GM19467 (cell line): Measurements from ENCODE around the gene ZBTB7A.
"Not testable (repeated sequence)": the region's sequence is repeated elsewhere in the genome, so short reads cannot be mapped to it uniquely, and the experiment has no call there.

Experiments used
- ATAC-seq: cut with Tn5 transposase; IDR thresholded peaks from one replicate; pipeline ENCODE4 v1.9.1; 2021; ENCODE audit warnings: mild to moderate bottlenecking, moderate library complexity; ENCODE audit not compliant: unreplicated experiment

The ZBTB7A gene

DNA sequence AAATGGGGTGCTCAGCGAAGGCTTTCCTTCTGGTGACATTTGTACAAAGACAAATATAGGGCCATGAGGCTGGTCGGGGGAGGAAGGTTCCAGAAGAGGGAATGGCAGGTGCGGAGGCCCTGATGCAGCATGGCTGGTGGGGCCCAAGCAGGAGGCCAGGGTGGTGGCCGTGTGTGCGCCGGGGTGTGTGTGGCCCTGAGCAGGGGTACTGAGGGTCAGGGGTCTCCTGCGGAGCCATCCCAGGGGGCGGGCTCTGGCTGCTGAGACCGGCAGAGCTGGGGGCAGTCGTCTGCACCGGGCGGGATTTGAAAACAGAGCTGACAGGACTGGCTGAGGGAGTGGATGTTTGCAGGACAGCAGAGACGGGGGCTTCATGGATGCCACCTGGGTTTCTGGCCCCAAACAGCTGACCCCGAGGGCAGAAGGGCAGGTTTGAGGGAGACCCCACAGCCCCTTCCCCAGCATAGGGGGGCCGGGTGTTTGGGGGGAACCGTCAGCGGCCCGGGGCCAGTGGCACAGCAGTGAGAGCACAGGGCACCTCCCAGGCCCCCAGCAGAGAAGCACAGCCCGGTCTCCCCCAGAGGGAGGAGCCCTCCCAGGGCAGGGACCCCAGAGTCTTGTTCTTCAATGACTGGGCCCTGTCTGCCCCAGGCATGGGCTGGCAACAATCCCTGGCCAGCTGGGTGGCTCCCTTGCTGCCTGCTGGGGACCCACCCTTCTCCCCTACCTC lies 47.8 kb downstream of the ZBTB7A start:
- no peak for ATAC-seq

- ATAC-seq, result no peak
Observed at GRCh38 chr19:4018140-4018613, 48.5 kb downstream of the ZBTB7A start.

DNA sequence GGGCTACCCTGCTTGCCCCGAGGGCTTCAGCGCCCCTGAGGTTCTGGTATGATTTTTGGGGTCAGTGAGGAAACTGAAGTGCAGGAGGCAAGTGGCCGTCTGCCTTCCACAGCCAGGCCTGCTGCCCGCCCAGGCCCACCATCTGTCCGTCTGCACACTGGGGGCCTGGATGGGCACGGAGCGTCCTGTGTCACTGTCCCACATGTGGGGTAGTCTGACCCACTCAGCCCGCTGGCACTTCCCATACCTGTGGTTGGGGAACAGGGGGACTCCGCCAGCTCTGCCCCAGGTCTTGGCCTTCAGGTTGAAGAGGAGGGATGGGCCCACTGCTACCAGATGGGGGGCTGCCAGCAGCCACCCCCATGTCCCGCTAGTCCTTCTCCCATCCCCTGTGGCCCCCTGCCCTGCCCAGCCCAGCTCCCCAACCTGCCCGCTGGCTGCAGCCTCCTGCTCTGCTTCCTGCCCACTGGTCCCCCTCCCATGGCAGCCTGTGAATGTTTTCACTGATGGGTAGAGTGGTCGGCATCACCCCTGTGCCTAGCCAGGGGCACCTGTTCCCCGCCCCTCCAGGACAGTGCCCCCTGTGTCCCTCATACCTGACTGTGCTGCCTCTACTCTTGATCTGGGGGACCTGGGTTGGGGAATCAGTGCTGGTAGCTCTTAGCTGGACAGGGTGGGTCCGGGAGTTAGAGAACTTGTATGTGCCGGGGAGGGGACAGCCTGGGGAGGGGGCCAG lies 49.6 kb downstream of the ZBTB7A start:
- no peak for ATAC-seq

GRCh38 chr19:4016486-4016885 lies 50.2 kb downstream of the ZBTB7A start:
- ATAC-seq, result no peak

- ATAC-seq, result no peak
Observed at GRCh38 chr19:4015705-4016402, 50.8 kb downstream of the ZBTB7A start.

GRCh38 chr19:4014541-4015491 lies 51.9 kb downstream of the ZBTB7A start:
- ATAC-seq, result no peak

- no peak for ATAC-seq
Observed at GRCh38 chr19:4013886-4014540, 52.7 kb downstream of the ZBTB7A start.

DNA sequence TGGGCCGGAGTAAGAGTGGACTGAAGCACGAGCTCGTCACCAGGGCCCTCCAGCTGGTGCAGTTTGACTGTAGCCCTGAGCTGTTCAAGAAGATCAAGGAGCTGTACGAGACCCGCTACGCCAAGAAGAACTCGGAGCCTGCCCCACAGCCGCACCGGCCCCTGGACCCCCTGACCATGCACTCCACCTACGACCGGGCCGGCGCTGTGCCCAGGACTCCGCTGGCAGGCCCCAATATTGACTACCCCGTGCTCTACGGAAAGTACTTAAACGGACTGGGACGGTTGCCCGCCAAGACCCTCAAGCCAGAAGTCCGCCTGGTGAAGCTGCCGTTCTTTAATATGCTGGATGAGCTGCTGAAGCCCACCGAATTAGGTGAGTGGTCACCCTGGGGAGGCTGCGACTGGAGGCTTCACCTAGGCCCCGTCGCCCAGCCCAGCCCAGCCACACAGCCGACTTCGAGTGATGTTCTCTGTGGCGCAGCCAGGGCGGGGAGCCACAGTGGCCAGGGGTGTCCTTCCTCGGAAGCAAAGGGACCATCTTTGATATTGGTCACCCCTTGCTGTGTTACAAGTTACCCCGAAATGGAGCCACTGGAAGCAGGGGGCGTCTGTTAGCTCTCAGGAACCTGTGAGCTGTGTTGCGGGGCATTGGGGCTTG lies 53.6 kb downstream of the ZBTB7A start:
- no peak for ATAC-seq

DNA sequence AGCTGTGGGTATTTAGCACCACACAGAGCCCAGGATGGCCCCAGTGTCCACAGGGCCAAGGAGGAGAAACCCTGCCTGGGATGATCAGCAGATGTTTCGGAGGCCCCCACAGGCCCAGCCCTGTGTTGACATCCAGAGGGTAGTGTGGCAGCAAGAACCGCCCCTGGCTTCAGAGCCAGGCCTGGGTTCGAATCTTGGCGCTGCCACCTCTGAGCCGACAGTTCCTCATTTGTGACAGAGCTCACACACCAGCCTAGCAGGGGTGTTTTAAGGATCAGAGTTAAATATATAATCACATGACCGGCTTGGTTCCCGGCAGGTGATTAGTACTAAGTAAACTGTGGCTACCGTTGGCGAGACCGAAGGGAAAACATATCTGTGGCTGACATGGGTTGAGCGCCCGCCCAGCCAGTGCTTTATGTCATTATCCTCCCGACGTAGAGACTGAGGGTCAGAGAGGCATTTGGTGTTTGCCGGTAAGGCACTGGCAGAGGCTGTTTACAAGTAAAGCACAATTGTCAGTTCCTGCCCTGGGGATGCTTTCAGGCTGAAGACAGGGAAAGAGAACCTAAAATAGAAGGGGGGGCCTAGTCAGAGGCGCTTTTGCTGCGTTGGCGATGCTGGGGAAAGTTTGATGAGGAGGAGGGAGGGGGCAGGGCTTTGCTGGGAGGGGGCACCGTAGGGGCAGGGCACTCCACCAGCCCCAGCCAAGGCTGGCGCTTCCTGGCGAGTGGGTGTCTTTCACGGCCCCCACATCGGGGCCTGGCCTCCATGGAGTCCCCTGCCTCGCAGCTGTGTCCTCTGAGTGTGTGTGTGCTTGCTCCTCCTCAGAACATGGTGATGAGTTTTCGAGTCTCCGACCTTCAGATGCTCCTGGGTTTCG lies 54.4 kb downstream of the ZBTB7A start:
- ATAC-seq, result no peak

DNA sequence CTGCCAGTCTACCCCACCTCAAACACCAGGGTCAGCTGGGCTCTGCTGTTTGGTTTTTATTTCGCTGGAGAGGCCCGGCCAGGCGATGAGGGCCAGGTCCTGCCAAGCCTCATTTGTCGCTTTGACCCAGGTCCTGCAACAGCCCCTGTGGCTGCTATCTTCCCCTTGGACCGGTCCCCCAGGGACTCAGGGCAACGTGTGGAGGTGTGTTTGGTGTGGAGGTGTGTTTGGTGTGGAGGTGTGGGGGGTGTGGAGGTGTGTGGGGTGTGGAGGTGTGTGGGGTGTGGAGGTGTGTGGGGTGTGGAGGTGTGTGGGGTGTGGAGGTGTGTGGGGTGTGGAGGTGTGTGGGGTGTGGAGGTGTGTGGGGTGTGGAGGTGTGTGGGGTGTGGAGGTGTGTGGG lies 55.3 kb downstream of the ZBTB7A start:
- ATAC-seq, result not testable (repeated sequence)

GRCh38 chr19:4010808-4011110 lies 55.9 kb downstream of the ZBTB7A start:
- ATAC-seq, result no peak

DNA sequence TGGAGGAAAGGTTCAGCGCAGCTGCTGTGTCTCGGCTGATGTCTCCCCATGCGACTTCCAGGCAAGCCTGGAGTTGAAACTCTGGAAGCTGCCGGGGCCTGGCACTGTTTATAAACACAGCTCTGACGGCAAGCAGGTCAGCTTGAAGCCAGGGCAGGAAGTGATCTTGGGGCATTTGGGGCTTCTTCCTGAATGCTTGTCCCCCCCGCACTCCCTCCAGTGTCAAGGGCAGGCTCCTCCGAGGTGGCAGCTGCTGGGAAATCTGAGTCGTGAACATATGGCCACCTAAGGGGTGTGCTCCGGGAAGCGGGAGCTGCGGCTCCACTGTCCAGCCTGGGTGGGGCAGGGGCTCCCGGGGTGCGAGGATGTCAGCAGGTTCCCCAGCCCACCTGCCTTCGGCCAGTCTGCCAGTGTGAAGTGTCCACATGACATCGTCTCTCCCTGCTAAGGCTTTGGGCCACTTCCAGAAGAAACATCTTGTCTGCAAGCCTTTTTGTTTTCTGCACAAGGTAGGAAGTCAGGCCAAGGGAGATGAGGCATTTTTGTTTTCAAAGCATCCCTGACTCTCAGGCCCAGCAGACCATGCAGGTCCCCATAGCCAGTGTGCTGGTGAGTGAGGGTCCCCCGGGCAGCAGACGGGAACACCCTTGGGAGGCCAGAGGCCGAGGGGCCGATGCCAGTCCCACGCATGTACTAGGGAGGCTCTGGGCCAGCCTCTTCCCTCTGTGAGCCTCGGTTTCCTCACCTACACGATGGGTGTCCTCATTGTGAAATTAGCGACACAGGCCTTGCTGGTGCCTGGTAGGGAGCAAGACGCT lies 56.5 kb downstream of the ZBTB7A start:
- ATAC-seq, result no peak

DNA sequence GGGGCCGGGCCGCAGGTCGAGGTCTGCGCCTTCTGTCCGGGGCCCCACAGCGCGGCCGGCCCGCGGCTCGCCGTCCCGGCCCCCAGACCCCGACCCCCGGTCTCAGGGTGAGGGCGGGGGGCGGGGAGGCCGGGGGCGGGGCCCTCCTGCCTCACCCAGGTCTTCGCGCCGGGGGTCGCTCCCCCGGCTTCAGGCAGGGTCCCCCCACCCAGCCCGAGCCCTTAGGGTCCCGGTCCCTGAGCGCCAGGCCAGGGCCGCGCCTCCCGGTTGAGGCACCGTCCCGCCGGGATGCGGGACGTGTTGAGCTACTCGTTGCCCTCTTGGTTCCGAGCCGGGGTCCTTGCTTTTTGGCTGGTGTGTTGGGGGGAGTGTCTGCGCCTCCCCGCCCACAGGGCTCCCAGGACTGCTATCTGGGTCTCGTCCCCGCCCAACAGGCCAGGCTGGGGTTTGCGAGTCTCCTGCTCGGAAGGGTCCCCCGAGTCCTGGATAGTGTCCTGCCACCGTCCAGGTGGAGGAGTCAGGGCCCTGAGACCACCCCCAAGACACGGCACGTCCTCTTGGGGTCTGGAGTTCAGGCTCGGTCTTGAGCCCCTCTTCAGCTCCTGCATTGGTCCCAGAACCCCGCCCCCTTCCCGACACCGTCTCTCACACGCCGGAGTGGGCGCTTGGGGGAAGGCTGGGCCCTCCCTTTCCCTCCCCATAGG lies 58.7 kb downstream of the ZBTB7A start:
- ATAC-seq, result peak; percentile 8

GRCh38 chr19:4007021-4007835 lies 59.5 kb downstream of the ZBTB7A start, which contains the start of gene PIAS4:
TSS of gene PIAS4 (plus strand) at chr19:4007736. CDS start at chr19:4007761, 25 bp downstream.
- peak; percentile 67 for ATAC-seq

- not testable (repeated sequence) for ATAC-seq
Observed at GRCh38 chr19:4005436-4005835, 61.3 kb downstream of the ZBTB7A start.

- ATAC-seq, result not testable (repeated sequence)
Observed at GRCh38 chr19:4000798-4001197, 65.9 kb downstream of the ZBTB7A start.
